HG03097 (cell line): ENCODE data around the gene AFAP1L2.

Experiments used
- ATAC-seq: cut with Tn5 transposase; IDR thresholded peaks from one replicate; pipeline ENCODE4 v1.9.1; 2021; ENCODE audit not compliant: unreplicated experiment, low FRiP score

Gene AFAP1L2

GRCh38 chr10:114301177-114301576, 103.1 kb downstream of the AFAP1L2 start:
- no peak for ATAC-seq

- no peak for ATAC-seq
Observed at GRCh38 chr10:114300036-114300645, 104.2 kb downstream of the AFAP1L2 start.

GRCh38 chr10:114297136-114297705, 107.1 kb downstream of the AFAP1L2 start:
- ATAC-seq = no peak

GRCh38 chr10:114295393-114295792, 108.9 kb downstream of the AFAP1L2 start:
- no peak for ATAC-seq

DNA sequence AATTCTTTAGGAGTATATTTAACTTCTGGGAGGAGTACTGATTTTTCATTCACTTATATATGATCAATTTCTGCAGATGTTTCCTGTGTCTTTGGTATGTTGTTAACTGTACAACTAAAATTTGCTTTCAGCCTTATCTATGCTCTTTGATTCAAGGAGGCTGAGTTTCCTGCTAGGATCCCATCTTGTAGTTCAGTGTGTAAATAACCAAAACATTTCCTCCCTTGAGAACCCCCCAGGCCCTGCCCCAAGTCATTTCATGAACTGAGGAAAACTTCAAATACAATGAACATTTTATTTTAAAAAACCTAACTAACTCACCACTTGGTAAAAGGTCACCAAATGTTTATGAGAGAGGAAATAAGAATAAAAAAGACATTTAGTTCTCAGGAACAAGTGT, 109.8 kb downstream of the AFAP1L2 start:
- no peak for ATAC-seq

- ATAC-seq = no peak
Observed at GRCh38 chr10:114293075-114293474, 111.2 kb downstream of the AFAP1L2 start.

DNA sequence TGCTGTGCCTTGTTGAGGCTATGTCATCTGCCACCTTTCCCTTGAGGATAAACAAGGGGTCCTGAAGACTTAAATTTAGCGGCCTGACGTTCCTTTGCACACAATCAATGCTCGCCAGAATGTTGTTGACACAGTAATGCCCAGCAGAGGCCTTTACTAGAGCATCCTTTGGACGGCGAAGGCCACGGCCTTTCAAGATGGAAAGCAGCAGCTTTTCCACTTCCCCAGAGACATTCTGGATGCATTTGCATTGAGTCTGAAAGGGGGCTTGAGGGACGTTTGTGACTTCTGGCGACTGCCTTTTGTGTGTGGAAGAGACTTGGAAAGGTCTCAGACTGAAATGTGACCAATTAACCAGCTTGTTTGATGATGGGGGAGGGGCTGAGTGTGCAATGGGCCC, 112.8 kb downstream of the AFAP1L2 start:
- ATAC-seq = no peak

- ATAC-seq = no peak
Observed at GRCh38 chr10:114291076-114291475, 113.2 kb downstream of the AFAP1L2 start.

- ATAC-seq = no peak
Observed at GRCh38 chr10:114290038-114290437, 114.3 kb downstream of the AFAP1L2 start.

DNA sequence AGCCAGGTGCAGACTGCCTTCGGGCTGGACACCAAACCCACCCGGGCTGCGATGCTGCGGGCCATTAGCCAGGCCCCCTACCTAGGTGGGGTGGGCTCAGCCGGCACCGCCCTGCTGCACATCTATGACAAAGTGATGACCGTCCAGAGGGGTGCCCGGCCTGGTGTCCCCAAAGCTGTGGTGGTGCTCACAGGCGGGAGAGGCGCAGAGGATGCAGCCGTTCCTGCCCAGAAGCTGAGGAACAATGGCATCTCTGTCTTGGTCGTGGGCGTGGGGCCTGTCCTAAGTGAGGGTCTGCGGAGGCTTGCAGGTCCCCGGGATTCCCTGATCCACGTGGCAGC, 115.2 kb downstream of the AFAP1L2 start:
- ATAC-seq = no peak

- ATAC-seq = no peak
Observed at GRCh38 chr10:114288424-114289095, 115.7 kb downstream of the AFAP1L2 start.

- ATAC-seq = no peak
Observed at GRCh38 chr10:114286921-114287320, 117.4 kb downstream of the AFAP1L2 start.

- ATAC-seq = no peak
Observed at GRCh38 chr10:114285961-114286441, 118.3 kb downstream of the AFAP1L2 start.

GRCh38 chr10:114284346-114285071, 119.8 kb downstream of the AFAP1L2 start:
- no peak for ATAC-seq

DNA sequence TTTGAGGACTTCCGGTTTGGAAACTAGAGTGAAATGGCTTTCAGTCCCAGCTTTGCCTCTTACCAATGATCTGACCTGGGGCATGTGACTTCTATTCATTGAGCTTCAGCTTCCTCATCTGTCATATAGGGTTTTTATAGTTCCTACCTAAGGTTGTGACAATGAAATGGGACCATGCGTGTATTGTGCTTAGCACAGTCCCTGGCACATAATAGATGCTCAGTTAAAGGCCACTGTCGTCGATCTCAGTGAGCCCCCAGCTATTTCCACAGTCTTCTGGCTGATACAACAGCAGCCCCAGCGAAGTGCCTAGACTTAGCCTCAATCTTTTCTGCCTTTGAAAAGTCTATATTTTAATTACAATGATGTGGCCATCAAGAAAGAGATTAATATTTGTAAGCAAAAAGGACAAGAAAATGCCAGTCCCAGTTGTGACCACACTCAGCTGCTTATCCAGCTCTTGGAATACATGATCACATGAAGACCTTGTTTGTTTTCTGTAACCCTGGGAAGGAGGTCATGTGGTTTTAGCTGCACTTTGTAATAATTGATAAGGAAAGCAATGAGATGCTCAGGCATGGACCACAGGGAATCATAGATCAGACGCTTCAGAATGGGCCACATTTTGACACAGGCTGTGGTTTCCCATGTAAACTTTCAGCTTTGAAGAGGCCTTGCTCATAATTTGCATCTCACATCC, 120.6 kb downstream of the AFAP1L2 start:
- ATAC-seq = no peak

GRCh38 chr10:114283091-114283490, 121.2 kb downstream of the AFAP1L2 start:
- no peak for ATAC-seq

- ATAC-seq = no peak
Observed at GRCh38 chr10:114282526-114282925, 121.8 kb downstream of the AFAP1L2 start.

DNA sequence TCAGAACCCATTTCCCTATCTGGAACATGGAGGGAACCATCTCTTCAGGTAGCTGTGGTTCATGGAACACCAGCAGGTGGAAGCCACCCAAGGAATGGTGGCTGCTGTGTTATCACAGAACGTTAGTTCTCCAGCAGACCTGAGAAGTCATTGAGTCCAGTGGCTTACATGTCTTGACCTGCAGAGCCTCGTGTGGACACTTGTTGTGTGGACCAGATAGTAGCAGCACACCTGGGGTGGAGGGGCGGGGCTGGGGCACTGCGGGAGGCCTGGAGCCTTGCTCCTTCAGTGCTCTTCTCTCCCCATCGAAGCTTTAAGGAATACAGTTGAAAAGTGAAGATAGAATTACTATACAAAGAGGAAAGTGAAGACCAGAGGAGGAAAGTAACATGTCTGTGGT, 122.8 kb downstream of the AFAP1L2 start:
- no peak for ATAC-seq

GRCh38 chr10:114281006-114281405, 123.3 kb downstream of the AFAP1L2 start:
- ATAC-seq = no peak

DNA sequence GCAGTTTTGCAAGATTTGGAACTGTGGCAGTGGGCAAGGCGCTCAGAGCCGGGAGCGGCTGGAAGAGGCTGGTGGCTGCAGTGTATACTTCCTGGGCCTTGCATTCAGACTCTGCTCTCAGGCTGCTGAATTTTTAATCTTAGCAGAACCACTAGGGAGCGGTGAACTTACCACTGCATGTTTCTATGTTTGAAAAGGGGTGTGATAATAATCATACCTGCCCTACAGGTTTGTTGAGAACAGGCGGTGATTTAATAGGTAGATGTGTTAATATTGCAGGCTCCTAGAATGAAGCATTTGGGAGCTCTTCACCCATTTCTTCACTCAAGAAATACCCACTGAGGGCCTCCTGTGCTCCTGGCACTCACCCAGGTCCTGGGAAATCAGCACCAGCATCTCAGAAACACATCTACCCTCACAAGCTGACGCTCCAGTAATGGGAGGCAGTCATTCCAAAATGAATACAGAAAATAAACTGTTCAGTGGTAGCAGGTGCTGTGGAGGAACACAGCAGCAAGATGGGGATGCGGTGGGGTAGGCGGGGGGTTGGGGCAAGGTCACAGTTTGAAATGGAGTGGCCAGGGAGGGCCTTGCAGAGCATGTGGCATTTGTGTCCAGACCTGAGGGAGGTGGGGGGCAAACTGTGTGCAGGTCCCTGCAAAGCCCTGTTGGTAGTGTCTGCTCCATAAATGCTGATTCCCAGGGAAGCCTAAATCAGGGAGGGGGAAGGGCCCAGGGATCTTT, 124.2 kb downstream of the AFAP1L2 start:
- no peak for ATAC-seq
